ENCODE data around the gene MPDZ.

The MPDZ gene, protein sequence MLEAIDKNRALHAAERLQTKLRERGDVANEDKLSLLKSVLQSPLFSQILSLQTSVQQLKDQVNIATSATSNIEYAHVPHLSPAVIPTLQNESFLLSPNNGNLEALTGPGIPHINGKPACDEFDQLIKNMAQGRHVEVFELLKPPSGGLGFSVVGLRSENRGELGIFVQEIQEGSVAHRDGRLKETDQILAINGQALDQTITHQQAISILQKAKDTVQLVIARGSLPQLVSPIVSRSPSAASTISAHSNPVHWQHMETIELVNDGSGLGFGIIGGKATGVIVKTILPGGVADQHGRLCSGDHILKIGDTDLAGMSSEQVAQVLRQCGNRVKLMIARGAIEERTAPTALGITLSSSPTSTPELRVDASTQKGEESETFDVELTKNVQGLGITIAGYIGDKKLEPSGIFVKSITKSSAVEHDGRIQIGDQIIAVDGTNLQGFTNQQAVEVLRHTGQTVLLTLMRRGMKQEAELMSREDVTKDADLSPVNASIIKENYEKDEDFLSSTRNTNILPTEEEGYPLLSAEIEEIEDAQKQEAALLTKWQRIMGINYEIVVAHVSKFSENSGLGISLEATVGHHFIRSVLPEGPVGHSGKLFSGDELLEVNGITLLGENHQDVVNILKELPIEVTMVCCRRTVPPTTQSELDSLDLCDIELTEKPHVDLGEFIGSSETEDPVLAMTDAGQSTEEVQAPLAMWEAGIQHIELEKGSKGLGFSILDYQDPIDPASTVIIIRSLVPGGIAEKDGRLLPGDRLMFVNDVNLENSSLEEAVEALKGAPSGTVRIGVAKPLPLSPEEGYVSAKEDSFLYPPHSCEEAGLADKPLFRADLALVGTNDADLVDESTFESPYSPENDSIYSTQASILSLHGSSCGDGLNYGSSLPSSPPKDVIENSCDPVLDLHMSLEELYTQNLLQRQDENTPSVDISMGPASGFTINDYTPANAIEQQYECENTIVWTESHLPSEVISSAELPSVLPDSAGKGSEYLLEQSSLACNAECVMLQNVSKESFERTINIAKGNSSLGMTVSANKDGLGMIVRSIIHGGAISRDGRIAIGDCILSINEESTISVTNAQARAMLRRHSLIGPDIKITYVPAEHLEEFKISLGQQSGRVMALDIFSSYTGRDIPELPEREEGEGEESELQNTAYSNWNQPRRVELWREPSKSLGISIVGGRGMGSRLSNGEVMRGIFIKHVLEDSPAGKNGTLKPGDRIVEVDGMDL (N-terminal part only)

DNA sequence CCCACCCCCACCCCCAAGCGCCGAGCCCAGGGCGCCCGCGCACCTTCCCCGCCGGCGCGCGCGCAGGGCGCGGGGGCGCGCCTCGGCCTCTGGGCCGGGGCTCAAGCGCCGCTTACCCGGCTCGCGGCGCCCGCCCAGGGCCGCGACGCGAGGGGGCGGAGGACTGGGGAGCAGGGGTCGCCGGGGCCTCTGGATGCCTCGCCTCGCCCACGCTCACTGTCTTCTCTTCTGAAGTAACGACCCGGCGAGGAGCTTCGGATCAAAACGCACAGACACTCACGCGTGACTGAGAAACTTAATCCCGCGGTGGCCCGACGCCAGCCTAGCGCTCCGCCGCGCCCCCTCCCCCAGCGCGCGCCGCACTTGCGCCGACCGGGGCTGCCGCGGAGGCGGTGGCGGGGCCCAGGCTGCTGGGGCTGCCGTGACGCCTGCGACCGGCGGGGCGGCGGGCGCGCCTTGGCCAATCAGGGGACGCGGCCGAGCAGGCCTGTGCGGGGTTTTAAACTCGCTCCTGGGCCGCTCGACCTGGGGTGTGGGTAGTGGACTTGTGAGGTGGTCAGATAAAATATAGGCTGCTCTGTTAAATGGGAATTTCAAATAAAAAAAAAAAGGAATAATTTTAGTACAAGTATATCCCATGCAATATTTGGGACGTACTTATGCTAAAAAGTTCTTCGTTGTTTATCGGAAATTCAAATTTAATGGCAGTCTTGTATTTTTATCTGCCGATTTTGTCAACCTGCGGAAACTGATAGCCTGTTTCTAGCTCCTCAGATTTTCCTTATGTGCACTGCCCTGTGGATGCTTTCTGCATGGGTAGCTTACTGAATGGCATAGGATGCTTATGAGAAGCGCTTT lies at the start of gene MPDZ:
TSS of gene MPDZ (minus strand) at position 409 of the 858 bp plus-strand sequence. CDS start 29,377 bp downstream, outside the sequence.
- DNase-seq: peak; percentile 83

DNA sequence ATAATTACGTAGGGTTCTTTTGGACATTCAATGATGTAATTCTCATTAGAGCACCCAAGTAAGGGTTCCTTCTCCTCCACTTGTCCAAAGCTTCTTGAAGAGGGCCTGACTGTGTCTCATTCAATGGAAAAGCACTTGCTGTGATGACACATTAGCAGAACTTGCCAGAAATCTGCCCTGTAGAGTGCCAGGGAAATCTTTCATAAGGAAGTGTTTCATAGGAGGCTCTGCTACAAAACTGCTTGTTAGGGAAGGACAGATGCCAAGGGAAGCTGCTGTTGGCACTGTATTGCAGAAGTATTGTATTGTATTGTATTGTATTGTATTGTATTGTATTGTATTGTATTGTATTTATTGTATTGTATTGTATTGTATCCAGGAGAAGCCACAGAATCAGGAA lies 45.5 kb upstream of the MPDZ start:
- DNase-seq: no peak

DNA sequence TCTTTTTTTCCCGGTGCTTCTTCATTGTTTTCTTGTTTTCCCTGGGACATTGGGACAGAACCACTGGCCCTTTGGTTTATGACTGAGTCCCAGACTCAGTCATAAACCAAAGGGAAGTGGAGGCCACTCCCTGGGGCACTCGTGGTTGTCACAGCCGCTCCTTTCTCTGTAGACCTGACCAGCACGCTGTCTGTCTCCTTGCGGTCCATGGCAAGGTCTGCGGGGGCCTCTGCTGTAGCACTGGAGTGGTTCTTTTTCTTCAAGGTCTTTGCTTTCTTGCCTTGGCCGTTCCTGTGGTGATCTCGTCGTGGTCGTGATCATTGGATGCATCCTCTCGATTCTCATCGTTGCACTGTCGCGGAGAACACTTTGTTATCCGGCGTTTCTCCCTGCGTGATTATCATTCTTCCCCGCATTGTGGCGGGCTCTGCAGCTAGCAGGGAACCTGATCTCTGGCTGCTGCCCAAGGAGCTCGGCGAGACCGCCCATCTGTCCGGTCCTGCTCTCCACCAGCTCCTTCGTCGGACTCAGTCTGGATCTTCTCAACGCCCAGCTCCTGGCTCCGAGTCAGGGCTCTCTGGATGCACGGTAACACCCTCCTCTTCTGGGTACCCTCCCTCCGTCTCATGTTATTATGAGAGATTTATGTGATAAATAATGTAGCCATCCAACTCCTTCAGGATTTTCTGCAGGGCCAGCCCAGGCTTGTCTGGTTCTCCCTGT lies 43.5 kb upstream of the MPDZ start:
- no peak for DNase-seq

DNA sequence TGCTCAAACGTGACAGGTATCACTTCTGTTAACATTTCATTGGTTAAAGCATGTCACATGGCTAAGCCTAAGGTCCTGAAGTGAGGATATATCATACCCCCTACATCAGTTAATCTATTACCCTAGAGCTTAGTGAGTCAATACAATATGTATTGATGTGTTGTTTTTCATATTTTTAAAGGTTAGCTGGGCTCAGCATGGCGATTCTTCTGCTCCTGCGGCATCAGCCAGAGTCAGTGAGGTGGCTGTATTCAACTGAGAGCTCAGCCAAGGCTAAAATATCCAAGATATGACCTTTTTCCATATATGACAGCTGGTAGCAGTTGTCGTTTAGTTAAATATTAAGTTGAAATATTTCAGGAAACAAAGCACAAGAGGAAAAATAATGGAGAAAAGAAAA lies 38.5 kb upstream of the MPDZ start:
- DNase-seq: no peak

DNA sequence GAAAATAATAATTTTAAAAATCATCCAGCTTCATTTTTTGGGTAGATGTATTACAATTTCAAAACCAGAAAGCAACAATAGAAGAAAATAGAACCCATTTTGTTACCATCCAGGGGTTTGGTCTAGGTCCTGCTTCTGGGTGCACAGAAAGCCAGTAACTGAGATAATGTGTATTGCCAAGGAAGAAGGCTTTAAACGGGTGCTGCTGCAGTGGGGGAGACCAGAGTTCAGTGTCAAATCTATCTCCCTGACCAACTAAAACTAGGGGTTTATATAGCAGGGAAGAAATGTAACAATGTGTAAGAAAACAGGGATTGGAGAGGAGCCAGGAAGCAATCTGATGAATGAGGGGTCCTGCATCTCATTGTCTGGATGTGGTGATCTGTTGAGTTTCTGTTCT lies 17.5 kb upstream of the MPDZ start:
- DNase-seq: no peak

DNA sequence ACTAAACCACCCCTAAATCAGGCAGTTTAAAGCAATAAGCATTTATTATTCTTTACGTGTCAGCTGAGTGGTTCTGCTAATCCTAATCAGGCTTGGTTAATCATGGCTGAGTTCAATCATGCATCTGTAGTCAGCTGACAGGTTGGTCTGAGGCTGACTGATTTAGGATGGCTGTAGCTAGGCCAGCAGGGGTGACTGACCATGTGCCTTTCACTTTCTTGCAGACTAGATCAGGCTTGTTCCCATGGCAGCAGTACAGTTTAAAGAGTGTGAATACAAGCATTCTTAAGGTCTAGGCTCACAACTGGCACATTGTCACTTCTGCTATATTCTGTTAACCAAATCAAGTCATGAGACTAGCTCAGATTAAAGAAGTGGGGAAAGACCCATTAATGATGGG lies 16.1 kb upstream of the MPDZ start:
- no peak for DNase-seq

DNA sequence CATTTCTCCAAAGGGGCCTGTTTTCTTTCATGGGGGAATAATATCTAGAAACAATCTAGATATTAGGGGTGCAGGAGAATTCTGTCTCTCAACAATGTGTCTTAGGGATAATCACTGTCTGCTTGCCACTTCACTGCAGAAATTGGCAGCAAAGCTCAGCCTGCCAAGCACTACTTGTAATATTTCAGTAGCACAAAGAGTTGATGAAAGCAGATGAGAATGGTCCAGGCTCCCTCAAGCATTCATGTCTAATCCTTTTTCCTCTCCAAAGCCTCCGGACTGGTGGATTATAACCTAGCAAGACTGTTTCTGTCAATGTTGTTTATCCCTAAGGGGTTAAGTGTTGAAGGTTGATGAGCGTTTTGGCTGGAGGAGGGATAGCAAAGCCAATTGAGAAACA lies 13.3 kb upstream of the MPDZ start:
- DNase-seq: no peak

DNA sequence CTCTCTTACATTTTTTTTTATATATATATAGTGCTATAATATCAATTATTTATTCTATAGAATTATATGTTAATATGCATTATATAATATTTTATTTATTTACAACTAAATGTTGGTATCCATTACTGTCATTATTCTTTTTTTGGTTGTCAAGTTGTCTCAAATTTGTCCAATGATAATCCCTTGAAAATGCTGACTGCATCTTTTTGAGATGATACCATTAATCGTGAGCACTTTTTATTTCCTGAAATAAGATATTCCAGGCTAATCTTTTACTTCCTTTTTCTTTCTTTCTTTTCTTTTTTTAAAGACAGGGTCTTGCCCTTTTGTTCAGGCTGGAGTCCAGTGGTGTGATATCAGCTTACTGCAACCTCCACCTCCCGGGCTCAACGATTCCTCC lies 12.7 kb upstream of the MPDZ start:
- no peak for DNase-seq

DNA sequence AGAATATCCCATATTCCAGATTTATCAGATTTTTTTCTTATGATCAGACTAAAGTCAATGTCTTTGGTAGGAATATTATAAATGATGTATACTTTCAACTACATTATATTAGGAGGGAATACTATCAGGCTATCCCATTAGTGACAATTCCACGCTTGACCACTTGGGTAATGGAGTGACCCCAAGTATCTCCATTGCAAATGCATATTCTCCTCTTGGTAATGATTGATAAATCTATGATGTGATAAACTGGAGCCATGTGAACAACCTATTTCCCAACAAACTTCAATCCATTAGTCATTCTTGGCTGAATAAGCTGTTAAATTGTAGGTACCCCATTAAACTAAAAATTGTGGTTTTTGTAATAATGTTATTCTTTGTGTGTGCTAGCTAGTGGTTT lies 12.2 kb upstream of the MPDZ start:
- DNase-seq: no peak

DNA sequence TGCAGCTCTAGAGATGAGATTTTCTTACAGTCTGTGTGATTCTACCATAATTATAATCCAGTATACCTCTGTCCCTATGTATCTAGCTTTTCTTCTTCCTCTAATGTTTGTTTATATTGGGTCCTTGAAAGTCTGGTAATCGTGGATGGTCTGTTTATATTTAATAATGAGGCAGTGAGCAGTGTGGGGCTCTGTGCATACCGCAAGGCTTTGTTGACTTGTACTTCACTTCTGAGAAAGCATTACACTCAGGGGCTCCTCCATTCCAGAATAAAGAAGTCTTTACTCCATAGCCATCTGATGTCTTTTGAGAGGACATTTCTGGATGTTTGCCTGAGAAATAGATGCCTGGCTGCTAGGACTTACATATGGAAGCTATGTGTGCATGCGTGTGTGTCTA lies 4.5 kb upstream of the MPDZ start:
- no peak for DNase-seq

DNA sequence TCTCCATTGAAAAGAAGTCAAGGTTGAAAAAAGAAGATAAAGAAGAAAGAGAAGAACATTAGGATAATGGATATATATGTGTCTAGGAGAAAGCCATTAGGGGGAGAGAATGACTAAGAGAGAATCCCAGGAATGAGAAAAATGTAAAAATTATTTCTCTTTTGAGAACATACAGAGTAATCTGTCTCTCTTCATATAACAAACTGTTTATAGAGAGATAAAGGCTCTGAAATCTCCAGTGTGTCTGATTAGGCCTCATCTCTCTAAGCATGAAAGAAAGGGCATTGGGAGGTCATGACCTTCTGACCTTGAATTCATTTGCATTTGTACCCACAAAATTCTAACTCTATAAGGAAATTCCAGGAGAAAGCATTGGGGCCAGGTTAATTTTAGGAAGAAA lies 3.5 kb upstream of the MPDZ start:
- no peak for DNase-seq

DNA sequence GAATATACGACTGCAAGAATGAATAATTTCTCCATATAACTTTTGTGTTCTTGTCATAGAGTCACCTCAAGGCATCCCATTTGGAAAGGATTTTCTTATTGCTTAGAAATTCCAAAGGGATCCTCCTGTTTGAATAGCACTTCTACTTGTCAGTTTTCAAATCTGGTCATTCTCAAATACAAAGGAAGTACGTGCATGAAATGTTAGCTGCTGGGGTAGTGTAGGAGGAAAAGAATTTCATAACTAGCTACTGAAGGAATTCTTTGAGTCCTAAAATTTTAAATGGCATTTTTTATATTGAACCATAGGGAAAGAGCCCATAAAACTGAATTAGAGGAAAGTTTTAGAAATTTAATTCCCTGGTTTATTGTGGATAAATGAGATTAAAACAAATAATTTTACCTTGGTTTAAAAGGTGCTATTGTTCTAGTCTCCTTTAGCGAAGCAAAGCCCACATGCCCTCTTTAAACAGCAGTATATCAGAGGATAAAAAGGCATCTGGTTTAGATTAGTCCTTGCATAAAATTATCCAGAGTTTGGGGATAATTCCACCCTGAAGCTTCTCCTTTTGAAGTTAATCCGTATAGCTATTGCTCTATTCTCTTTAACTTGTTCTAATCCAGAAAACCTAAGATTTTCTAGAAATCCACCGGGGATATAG lies 2.0 kb upstream of the MPDZ start:
- no peak for DNase-seq

DNA sequence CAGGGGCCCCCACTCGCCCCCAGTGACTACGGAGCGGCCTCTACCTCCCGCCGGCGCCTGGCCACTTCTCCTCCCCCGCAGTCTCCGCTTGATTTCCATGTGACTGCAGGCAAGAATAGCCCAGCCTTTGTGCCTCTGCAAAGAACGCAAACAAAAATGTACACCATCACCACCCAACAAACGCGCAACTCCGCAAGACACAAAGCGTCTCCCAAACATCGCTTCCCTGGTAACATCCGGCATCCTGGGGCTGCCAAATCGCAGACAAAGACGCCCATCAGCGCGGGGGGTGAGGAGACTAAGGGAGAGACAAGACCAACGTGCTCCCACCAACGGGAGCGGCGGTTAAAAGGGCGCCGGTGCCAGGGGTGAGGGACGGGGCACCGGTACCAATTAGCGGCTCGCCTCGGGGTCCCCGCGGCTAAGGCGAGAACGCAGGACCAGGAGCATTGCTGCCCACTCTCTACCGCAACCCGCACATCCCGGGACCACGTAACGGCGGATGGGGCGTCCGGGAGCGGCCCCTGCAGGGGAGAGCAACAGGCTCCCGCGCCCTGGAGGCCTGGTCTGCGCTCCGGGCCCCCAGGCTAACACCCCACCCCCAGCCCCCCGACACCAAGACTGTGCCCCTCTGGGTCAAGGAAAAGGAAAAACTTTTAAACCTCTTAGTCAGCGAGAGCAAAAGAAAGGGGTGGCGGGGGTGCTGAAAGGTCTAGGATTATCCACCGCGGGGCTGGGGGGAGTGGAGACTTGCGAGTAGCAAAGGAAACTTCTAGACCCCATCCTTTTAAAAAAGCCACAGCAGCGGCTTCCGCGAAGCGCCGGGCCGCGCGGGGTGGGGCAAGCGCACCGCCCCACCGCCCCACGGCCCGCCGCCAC lies 885 bp downstream of the MPDZ start:
- peak; percentile 76 for DNase-seq

DNA sequence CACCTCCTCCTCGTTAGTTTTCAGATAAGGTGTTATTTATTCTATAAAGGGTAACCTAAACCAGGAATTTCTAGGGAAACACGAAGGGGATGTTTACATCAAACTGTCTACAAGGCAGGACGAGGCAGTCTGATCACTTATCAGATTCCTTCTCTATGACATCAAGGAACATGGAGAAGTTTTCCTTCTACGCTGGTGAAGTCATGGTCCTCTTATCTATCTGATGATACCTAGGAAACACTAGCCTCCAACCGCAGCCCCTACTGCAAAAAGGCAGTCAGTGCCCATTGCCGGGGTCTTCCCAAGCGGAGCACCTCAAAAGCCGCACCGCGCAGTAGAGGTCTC lies 1.5 kb downstream of the MPDZ start:
- DNase-seq: no peak

DNA sequence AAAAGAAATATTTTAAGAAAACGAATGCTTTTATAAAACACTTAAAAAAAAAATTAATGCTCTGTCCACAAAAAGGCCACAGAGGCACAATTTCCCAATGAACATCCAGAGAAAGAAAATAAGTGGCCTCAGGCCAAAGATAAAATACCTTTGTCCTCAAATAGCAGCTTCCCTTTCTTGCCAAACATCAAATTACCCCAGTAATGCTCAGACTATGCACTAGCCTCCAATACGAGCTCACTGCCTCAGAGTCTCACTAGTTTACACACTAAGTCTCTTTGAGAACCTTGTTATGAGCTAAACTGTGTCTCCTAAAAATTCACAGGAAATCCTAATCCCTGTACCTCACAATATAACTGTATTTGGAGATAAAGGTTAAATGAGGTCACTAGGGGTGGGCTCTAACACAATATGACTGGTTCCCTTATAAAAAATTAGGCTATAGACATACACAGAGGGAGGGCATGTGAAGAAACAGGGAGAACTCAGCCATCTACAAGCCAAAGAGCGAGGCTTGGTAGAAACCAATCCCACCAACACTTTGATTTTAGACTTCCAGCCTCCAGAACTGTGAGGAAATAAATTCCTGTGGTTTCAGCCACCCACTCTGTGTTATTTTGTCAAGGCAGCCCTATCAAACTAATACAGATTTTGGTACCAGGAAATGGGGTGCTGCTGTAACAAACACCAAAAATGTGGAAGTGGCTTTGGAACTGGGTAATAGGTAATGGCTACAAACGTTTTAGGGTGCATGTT lies 4.4 kb downstream of the MPDZ start:
- DNase-seq: no peak

DNA sequence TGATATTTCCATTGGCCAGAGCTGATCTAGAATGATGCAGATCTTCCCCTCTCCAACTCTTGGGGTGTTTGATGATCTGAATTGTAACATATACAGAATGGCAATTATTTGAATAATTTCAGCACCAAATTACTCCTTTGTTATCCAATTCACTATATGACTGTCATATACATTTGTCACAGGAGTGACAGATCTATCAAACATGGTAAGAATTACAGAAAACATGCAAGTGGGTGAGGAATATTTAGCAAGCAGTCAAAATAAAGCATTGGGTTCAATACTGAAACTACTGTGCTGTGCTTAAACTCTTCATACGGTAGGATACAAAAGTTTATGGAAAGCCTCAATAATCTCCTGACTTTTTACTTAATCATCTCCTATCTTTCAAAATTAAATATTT lies 8.8 kb downstream of the MPDZ start:
- DNase-seq: no peak

DNA sequence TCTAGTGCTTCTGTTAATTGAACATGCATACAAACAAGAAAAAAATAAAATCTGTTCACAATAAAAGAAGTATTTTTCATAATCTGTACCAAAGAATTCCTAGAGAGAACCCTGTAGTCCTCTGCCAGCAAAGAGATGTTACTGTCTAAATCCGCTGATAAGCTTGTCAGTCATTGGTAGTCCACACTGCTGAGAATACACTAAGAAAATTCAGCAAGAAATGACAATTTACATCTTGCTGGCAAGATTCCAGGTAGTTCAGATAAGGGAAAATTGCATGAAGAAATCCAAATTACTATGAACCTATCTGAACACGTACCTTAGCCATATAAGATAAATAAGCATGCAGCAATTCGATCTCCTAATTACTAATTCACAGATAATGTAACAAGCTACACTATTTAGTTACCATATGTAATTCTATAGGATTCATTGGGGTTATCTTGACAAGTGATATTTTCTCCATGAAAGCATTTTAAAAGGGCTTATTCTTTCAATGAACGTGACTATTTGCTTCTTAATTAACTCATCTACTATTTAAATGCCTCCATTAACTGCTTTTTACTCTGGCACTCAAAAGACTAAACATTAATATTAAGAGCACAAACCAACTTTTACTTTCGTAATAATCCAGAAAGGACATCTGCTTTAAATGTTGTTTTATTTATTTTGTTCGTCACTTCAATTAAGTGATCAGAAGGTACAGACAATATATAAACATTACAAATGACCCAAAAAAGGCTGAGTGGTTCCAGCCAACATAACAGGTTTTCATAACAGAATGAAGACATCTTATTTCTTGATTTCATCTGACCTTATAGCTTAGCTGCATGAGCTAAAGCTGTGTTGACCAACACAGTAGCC lies 9.7 kb downstream of the MPDZ start:
- DNase-seq: no peak

DNA sequence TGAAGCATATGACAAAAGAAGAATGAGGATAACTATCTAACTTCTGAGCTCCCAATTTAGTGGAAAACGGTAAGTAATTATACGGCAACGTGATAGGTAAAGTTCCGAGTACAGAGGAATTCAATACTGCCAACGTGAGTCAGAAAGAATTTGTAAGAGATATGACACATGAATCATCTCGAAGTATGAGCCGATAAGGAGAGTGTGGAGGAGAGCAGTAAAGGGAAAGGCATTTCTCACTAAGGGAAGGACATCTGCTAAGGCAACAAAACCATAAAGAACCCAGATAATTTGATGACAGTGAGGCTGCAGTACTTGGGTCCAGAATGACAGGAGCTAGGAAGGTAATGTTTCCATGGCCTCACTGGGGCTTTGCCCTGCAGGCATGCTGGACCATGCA lies 11.0 kb downstream of the MPDZ start:
- DNase-seq: no peak

DNA sequence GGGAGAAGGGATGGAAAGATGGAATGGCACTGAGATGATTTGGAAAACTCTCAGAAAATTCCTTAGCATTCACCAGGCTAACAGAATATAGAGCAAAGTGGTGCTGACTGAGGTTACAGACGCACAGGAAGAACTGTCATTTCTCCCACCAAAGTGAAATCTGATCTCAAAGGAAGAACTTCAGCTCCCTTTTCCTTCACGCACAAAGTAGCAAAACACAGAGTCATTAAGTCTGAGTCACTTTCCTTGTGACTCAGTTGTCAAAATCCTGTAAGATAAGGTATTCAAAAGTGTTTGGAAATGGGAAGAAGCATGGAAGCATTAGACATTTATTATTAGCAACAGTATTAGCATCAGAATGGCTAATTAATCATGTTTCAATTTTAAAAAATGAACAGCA lies 11.7 kb downstream of the MPDZ start:
- DNase-seq: no peak

Measured in NCI-H345 (cell line).